ENCODE results near the gene FAM241A.
"Not testable (repeated sequence)": the region's sequence is repeated elsewhere in the genome, so short reads cannot be mapped to it uniquely, and the experiment has no call there.

The FAM241A gene

GRCh38 chr4:112173593-112174558 lies 28.6 kb downstream of the FAM241A start:
- DNase-seq (ENCODE audit: low read depth) = no peak

- no peak for DNase-seq (ENCODE audit: low read depth)
Measured at GRCh38 chr4:112175840-112176239, 30.6 kb downstream of the FAM241A start.

GRCh38 chr4:112176596-112176995 lies 31.3 kb downstream of the FAM241A start:
- no peak for DNase-seq (ENCODE audit: low read depth)

DNA sequence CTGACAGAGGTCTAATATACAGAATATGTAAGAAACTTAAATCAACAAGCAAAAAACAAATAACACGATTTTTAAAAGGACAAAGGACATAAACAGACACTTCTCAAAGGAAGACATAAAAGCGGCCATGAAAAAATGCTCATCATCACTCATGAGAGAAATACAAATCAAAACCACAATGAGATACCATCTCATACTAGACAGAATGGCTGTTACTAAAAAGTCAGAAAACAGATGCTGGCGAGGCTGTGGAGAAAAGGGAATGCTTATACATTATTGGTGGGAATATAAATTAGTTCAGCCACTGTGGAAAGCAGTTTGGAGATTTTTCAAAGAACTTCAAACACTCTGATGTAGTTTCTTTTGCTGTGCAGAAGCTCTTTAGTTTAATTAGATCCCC lies 33.5 kb downstream of the FAM241A start:
- not testable (repeated sequence) for DNase-seq (ENCODE audit: low read depth)

DNA sequence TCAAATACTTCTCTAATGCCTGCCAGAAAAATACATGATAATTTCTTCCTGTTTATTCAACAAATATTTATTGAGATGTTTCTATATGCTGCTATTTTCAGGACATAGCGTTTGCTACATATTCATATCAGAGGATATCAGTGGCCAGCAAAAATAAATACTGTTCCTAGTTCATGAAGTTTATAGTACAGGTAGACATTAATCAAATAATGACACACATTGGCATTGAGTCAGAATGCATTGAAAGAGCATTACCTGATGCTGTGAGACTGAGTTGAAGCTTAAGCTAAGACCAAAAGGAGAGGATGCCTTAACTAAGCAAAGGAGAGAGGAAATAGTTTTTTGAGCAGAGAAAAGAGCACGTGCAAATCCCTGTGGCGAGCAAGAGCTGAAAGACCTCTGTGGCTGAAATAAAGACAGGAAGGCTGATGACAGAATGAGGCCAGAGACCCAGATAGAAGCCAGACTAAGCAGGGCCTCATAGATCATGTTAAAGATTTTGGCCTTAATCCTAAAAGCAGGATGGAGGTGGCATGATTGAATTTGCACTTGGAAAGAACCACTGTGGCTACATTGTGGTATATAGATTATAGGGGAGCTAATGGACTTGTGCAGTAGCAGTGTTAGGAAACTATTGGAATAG lies 36.2 kb downstream of the FAM241A start:
- DNase-seq (ENCODE audit: low read depth) = no peak

DNA sequence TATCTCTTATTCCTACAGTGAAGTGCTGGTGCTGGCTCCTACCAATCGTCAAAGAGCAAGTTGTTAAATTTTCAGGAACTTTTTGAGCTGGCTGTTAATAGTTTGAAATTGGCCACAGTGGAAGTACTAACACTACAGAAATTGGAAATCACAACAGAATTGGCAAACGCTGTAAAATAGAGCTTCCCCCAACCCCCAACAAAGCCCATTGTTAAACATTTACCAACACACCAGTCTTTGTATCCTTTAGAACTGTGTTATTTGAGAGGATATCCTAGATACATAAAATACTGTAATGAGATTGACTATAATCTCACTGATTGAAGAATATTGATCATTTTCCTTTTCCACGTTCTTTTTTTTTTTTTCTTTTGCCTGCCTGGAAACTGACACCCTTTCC lies 37.4 kb downstream of the FAM241A start:
- no peak for DNase-seq (ENCODE audit: low read depth)

- no peak for DNase-seq (ENCODE audit: low read depth)
Measured at GRCh38 chr4:112183252-112183651, 38.0 kb downstream of the FAM241A start.

- DNase-seq (ENCODE audit: low read depth) = no peak
Measured at GRCh38 chr4:112184438-112184837, 39.2 kb downstream of the FAM241A start.

- DNase-seq (ENCODE audit: low read depth) = no peak
Measured at GRCh38 chr4:112185334-112185733, 40.1 kb downstream of the FAM241A start.

DNA sequence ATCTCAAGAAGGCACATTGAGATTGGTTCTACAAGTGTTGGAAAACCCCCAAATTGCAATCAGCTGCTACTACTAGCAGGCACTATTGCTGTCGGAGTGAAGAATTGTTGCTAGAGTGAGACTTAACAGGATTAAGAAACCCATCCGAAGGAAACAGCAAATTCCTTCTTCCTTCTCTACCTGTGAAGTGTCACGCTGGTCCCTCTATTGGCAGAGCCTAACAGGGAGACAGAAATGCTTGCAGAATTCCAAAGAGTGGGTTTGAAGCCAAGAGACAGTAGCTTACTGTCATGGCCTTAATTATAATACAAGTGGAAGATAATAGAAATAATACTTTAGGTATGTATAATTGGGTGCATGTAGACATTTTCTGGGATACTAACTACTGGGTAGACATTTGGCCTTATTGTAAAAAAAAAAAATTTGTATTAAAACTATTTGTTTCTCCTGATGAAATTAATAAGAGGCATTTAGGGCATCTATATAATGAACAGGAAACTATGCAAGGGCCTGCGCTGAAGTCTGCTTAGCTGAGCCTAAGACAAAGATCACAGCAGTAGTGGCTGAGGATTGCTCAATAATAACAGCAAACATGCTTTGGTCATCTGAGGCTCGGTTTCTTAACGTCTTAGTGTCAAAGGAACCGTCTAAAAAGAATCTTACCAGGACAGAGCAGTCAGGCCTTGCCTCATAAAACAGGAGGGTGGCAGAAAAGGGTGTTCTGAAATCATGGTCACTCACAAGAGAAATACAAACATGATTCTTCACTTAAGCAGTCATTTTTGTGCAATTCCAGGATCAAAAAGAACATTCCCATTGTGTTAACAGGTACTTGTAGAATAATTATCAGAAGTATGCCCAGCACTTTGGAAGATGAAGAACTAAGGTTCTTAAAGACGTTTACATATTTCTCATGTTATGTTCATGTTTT lies 40.8 kb downstream of the FAM241A start:
- no peak for DNase-seq (ENCODE audit: low read depth)

DNA sequence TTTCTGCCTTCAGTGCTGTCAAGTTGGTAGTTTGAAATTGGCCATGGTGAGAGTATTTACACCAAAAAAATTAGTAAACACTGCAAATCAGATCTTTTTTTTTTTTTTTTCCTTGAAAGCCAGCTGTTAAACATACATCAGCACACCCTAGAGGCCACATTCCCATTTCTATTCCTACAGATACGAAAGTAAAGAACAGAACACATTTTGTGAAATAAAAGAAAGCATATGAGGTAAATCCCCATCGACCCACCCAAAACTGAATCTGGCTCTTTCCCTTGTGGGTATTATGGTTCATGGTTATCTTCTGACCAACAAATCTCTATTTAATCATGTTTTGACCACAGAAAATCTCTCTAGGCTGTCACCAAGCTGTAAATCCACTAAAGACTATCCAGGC lies 44.5 kb downstream of the FAM241A start:
- DNase-seq (ENCODE audit: low read depth) = no peak

- no peak for DNase-seq (ENCODE audit: low read depth)
Measured at GRCh38 chr4:112190684-112191083, 45.4 kb downstream of the FAM241A start.

GRCh38 chr4:112196461-112196860 lies 51.2 kb downstream of the FAM241A start:
- no peak for DNase-seq (ENCODE audit: low read depth)

DNA sequence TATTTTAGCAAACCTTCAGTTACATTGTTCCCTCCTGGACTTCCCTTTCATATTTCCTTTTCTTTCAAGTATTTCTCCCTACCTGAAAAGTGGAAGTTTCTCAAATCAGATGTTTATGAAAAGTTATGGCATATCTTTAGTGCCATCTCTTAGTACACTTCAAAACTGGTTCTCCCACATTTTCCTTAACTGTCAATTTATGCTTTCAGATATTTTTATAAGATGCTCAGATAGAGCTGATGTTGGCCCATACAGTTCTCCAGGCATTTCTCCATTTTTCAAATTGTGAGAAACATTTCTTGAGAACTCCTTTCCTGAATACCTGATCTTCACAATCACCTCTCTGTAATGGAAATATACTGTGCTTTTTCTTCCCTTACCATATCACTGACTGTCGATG lies 53.8 kb downstream of the FAM241A start:
- DNase-seq (ENCODE audit: low read depth) = no peak

DNA sequence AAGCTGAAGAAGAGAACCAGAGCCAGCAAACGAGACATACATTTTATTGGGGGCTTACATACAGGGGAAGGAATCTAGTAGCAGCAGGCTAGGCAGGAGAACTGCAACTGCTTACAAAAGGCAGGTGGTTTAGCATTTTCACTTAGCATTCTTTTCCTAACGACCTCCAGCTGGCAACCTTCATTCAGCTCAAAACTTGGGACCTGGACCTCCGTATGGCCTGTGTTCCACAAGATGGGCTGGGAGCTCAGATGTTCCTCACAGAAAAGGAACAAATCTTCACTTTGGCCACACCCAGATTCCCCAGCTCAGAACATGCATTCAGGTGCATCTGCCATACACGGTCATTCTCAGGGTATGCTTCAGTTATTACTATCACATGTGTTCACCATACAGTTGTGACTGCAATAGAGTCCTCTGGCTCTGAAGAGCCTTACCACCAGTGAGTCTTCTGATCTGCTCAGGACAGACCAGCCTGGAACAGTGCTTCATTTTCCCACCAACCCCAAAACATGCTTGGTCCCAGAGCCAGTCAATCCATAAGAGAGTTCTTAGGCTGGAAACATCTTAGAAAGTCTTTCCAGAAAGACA lies 56.8 kb downstream of the FAM241A start:
- no peak for DNase-seq (ENCODE audit: low read depth)

DNA sequence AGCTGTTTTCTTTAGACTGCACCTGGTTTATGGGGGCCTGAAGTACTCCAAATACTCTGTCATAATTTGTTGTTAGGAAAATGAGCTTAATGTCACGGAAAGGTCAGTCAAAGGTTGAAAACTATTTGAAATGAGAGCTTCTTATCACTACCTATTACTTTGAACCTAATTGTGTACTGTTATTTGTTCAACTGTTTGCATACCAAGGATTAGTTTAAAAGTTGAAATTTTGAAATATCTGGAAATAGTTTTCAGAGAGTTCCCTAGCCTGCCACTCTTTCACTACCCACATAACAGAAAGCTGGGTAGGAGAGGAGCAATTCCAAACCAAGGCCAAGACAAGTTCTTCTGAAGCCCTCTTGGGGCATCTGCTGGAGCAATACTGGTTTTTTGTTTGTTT lies 58.3 kb downstream of the FAM241A start:
- no peak for DNase-seq (ENCODE audit: low read depth)

- DNase-seq (ENCODE audit: low read depth) = no peak
Measured at GRCh38 chr4:112206431-112206830, 61.2 kb downstream of the FAM241A start.

DNA sequence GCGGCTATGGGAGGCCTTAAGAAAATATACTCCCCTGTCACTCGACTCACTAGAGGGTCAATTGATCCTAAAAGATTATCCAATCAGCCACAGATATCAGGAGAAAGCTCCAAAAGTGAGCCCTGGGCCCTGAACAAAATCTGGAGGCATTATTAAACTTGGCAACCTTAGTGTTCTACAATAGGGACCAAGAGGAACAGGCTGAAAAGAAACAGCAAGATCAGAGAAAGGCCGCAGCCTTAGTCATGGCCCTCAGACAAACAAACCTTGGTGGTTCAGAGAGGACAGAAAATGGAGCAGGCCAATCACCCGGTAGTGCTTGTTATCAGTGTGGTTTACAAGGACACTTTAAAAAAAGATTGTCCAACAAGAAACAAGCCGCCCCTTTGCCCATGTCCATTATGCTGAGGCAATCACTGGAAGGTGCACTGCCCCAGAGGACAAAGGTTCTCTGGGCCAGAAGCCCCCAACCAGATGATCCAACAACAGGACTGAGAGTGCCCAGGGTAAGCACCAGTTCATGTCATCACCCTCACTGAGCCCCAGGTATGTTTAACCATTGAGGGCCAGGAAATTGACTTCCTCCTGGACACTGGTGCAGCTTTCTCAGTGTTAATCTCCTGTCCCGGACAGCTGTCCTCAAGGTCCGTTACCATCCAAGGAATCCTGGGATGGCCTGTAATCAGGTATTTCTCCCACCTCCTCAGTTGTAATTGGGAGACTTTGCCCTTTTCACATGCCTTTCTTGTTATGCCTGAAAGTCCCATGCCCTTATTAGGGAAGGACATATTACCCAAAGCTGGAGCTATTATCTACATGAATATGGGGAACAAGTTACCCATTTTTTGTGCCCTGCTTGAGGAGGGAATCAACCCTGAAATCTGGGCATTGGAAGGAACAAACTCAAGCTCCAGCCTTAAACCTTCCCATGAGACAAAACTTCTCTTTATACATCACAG lies 63.2 kb downstream of the FAM241A start:
- not testable (repeated sequence) for DNase-seq (ENCODE audit: low read depth)

GRCh38 chr4:112210777-112211176 lies 65.5 kb downstream of the FAM241A start:
- DNase-seq (ENCODE audit: low read depth) = no peak

- no peak for DNase-seq (ENCODE audit: low read depth)
Measured at GRCh38 chr4:112213091-112213490, 67.8 kb downstream of the FAM241A start.

DNA sequence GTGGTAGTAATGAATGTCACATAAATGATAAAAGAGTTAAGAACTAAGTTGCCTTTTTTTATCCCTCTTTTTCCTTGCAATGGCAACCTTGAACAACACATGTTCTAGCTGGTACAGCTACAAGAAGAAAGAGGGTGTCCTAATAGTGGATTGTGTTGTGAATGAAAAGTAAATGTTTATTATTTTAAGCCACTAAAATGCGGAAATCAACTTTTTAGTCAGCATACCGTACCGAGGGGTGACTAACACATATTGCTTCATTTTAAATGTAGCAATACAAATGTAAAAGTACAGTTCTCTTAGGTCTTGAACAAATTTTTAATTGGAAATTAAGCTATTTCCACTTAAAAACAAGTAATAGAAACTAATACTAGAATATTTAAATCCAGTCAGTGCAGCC lies 68.6 kb downstream of the FAM241A start:
- no peak for DNase-seq (ENCODE audit: low read depth)

Data from activated T-cell treated with anti-CD3 and anti-CD28 coated beads for 1 hour (primary cell).